H9 (cell line): Measurements from ENCODE around the gene NCKAP5. TPM values are rescaled to one million over a fixed set of nuclear protein-coding genes. Genes with fewer than 3 reads are reported as not detected.

Experiments used
- DNase-seq: peaks from one replicate; pipeline ENCODE4 v3.0.0-alpha.2; 2017
- H2AFZ ChIP-seq: one replicate; pipeline ENCODE4 v1.6.1; 2013; ENCODE audit warnings: mild to moderate bottlenecking, low read length, control low read depth, moderate library complexity
- H2AK5ac ChIP-seq: 2 replicates; pipeline ENCODE4 v1.6.1; 2013; ENCODE audit warnings: low read length, control low read depth, mixed read lengths; ENCODE audit not compliant: insufficient read length
- H2BK120ac ChIP-seq: one replicate; pipeline ENCODE4 v1.6.1; 2013; ENCODE audit warnings: low read depth, mild to moderate bottlenecking, low read length, control low read depth, inconsistent platforms; ENCODE audit not compliant: poor library complexity, severe bottlenecking
- H2BK12ac ChIP-seq: 2 replicates; pipeline ENCODE4 v1.6.1; 2013; ENCODE audit warnings: low read length, control low read depth, mixed read lengths, low read depth; ENCODE audit not compliant: insufficient read length
- H2BK15ac ChIP-seq: 2 replicates; pipeline ENCODE4 v1.6.1; 2013; ENCODE audit warnings: low read depth, low read length, control low read depth
- H2BK20ac ChIP-seq: one replicate; pipeline ENCODE4 v1.6.1; 2013; ENCODE audit warnings: low read depth, mild to moderate bottlenecking, low read length, control low read depth, inconsistent platforms; ENCODE audit not compliant: poor library complexity, severe bottlenecking
- H2BK5ac ChIP-seq: 2 replicates; pipeline ENCODE4 v1.6.1; 2013; ENCODE audit warnings: low read length, control low read depth, mixed read lengths; ENCODE audit not compliant: insufficient read length
- H3K14ac ChIP-seq: 2 replicates; pipeline ENCODE4 v1.6.1; 2013; ENCODE audit warnings: low read length, control low read depth; ENCODE audit not compliant: insufficient read depth
- H3K18ac ChIP-seq: 2 replicates; pipeline ENCODE4 v1.6.1; 2013; ENCODE audit warnings: low read depth, mild to moderate bottlenecking, mixed read lengths, low read length, control low read depth; ENCODE audit not compliant: insufficient read length
- H3K23ac ChIP-seq: 2 replicates; pipeline ENCODE4 v1.6.1; 2013; ENCODE audit warnings: low read length, control low read depth, mixed read lengths, low read depth; ENCODE audit not compliant: insufficient read length
- H3K23me2 ChIP-seq: 2 replicates; pipeline ENCODE4 v1.6.1; 2013; ENCODE audit warnings: low read depth, mild to moderate bottlenecking, mixed read lengths, low read length, control low read depth; ENCODE audit not compliant: insufficient read length, poor library complexity, severe bottlenecking
- H3K27ac ChIP-seq: 2 replicates; pipeline ENCODE4 v1.5.1; 2013; ENCODE audit warnings: low read length, control low read depth, mixed read lengths, low read depth; ENCODE audit not compliant: insufficient read length
- H3K27me3 ChIP-seq: 2 replicates; pipeline ENCODE4 v1.6.1; 2013; ENCODE audit warnings: low read length, control low read depth, inconsistent platforms; ENCODE audit not compliant: insufficient read depth
- H3K4ac ChIP-seq: 2 replicates; pipeline ENCODE4 v1.6.1; 2013; ENCODE audit warnings: low read depth, mild to moderate bottlenecking, control low read depth, inconsistent platforms, low read length, moderate library complexity
- H3K4me1 ChIP-seq: 2 replicates; pipeline ENCODE4 v1.6.1; 2013; ENCODE audit warnings: low read length, control low read depth, inconsistent platforms; ENCODE audit not compliant: insufficient read depth
- H3K4me2 ChIP-seq: 2 replicates; pipeline ENCODE4 v1.6.1; 2013; ENCODE audit warnings: low read length, control low read depth, mixed read lengths; ENCODE audit not compliant: insufficient read length, insufficient read depth
- H3K56ac ChIP-seq: 2 replicates; pipeline ENCODE4 v1.6.1; 2013; ENCODE audit warnings: low read depth, mild to moderate bottlenecking, mixed read lengths, low read length, control low read depth; ENCODE audit not compliant: insufficient read length
- H3K79me1 ChIP-seq: 2 replicates; pipeline ENCODE4 v1.6.1; 2013; ENCODE audit warnings: low read depth, mild to moderate bottlenecking, moderate library complexity, low read length, control low read depth, inconsistent platforms; ENCODE audit not compliant: insufficient read depth, poor library complexity, severe bottlenecking
- H3K79me2 ChIP-seq: 2 replicates; pipeline ENCODE4 v1.6.1; 2013; ENCODE audit warnings: low read length, control low read depth, inconsistent platforms; ENCODE audit not compliant: insufficient read depth
- H3K9ac ChIP-seq: 2 replicates; pipeline ENCODE4 v1.6.1; 2013; ENCODE audit warnings: low read length, control low read depth, mixed read lengths; ENCODE audit not compliant: insufficient read length; ENCODE audit errors: extremely low read depth
- H3K9me3 ChIP-seq: one replicate; pipeline ENCODE4 v1.6.1; 2013; ENCODE audit warnings: low read depth, low read length, inconsistent platforms; ENCODE audit not compliant: control insufficient read depth
- H3T11ph ChIP-seq: one replicate; pipeline ENCODE4 v1.6.1; 2013; ENCODE audit warnings: mild to moderate bottlenecking, low read length, control low read depth, inconsistent platforms
- H4K20me1 ChIP-seq: one replicate; pipeline ENCODE4 v1.6.1; 2013; ENCODE audit not compliant: control insufficient read depth, insufficient read length, insufficient read depth
- H4K5ac ChIP-seq: 2 replicates; pipeline ENCODE4 v1.6.1; 2013; ENCODE audit warnings: low read depth, mild to moderate bottlenecking, mixed read lengths, low read length, control low read depth; ENCODE audit not compliant: insufficient read length
- H4K8ac ChIP-seq: replicated peaks from 2 replicates; pipeline ENCODE4 v1.6.1; 2013; ENCODE audit warnings: low read length, control low read depth, mixed read lengths, low read depth; ENCODE audit not compliant: insufficient read length
- H4K91ac ChIP-seq: 2 replicates; pipeline ENCODE4 v1.6.1; 2013; ENCODE audit warnings: low read depth, mild to moderate bottlenecking, moderate library complexity, mixed read lengths, low read length, control low read depth; ENCODE audit not compliant: insufficient read length
- H3K27ac Mint-ChIP-seq, 3 experiments: 2 replicates in 2 of 3; 3 replicates in 1 of 3; pipeline ENCODE4 v1.8.0; 2020 to 2021; ENCODE audit warnings: mixed read lengths in 3 of 3, mild to moderate bottlenecking in 1 of 3, moderate library complexity in 1 of 3
- H3K27me3 Mint-ChIP-seq: 2 replicates; pipeline ENCODE4 v1.8.0; 2021; ENCODE audit warnings: low read depth, mild to moderate bottlenecking, moderate library complexity, mixed read lengths
- H3K36me3 Mint-ChIP-seq, 3 experiments: 2 replicates in 2 of 3; 3 replicates in 1 of 3; pipeline ENCODE4 v1.8.0; 2020 to 2021; ENCODE audit warnings: low read depth in 3 of 3, mixed read lengths in 3 of 3; ENCODE audit not compliant: insufficient read depth in 1 of 3
- H3K4me1 Mint-ChIP-seq, 2 experiments: 2 replicates each; pipeline ENCODE4 v1.8.0; 2020; ENCODE audit warnings: mixed read lengths in 2 of 2
- H3K4me3 Mint-ChIP-seq, 2 experiments: 2 replicates in 1 of 2; 3 replicates in 1 of 2; pipeline ENCODE4 v1.8.0; 2020 to 2021; ENCODE audit warnings: mild to moderate bottlenecking in 2 of 2, mixed read lengths in 2 of 2, moderate library complexity in 1 of 2
- H3K9me3 Mint-ChIP-seq, 2 experiments: 2 replicates in 1 of 2; 3 replicates in 1 of 2; pipeline ENCODE4 v1.8.0; 2020; ENCODE audit warnings: mild to moderate bottlenecking in 2 of 2, mixed read lengths in 2 of 2, moderate library complexity in 1 of 2
- WGBS: extraction: QIAGEN DNeasy Blood & Tissue Kit; methylation state at CpG from one replicate; pipeline ENCODE4 v1.1.7; 2013; ENCODE audit warnings: missing lambda C conversion rate, low lambda C conversion rate, mixed read lengths; ENCODE audit not compliant: insufficient read length; ENCODE audit errors: extremely low coverage; 5-methylcytosine and 5-hydroxymethylcytosine counted together
- total RNA-seq: library from RNA; stranded (reverse); gene quantifications from 2 replicates; pipeline ENCODE4 v1.2.1, GENCODE V29; 2021
- TF ChIP-seq, protein P1 (sequence below): fragments of 200-600 bp; sonication (generic); conservative IDR thresholded peaks from 3 replicates; pipeline ENCODE4 v1.8.0; 2021; ENCODE audit warnings: antibody characterized with exemption, mild to moderate bottlenecking

Gene NCKAP5
- total RNA-seq, 1 experiment from 2014 or later: 0.26 TPM

DNA sequence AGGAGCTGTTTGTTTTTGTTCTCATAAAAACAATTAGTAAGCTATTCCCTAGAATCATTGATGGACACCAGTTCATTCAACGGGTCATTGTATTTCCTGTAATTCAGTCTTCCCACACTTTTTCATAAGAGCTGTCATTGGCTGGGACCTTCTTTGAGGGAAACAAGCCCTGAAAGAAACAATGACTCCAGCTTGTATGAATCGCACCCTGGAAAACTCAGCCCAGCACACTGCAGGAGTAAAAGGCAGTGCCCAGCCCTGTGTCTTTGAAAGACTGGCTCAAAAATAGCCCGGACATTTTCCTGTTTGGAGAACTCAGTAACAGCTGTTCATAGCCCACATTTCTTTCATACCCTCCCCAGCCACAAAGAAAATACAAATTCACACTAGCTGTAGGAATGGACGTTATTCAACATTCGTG is 81.5 kb downstream of the NCKAP5 start:
- TF ChIP-seq, protein P1, sequence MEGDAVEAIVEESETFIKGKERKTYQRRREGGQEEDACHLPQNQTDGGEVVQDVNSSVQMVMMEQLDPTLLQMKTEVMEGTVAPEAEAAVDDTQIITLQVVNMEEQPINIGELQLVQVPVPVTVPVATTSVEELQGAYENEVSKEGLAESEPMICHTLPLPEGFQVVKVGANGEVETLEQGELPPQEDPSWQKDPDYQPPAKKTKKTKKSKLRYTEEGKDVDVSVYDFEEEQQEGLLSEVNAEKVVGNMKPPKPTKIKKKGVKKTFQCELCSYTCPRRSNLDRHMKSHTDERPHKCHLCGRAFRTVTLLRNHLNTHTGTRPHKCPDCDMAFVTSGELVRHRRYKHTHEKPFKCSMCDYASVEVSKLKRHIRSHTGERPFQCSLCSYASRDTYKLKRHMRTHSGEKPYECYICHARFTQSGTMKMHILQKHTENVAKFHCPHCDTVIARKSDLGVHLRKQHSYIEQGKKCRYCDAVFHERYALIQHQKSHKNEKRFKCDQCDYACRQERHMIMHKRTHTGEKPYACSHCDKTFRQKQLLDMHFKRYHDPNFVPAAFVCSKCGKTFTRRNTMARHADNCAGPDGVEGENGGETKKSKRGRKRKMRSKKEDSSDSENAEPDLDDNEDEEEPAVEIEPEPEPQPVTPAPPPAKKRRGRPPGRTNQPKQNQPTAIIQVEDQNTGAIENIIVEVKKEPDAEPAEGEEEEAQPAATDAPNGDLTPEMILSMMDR: no peak
- H4K5ac ChIP-seq: no peak overlapping the region
- no peaks in the 10 kb centered on the region for H3K9me3 Mint-ChIP-seq
- no peaks in the 10 kb centered on the region for H3K27me3 Mint-ChIP-seq
- H3K18ac ChIP-seq: no peak overlapping the region
- no peaks in the 10 kb centered on the region for H4K20me1 ChIP-seq
- no peaks in the 10 kb centered on the region for H3K36me3 Mint-ChIP-seq
- H2AFZ ChIP-seq: no peak overlapping the region
- no peak overlapping the region for H2BK120ac ChIP-seq
- no peak overlapping the region for H3K4me2 ChIP-seq
- no peak overlapping the region for H4K91ac ChIP-seq
- H3K14ac ChIP-seq: no peak overlapping the region
- no peak overlapping the region for H3K4me3 Mint-ChIP-seq
- no peak overlapping the region for H3T11ph ChIP-seq
- H3K23me2 ChIP-seq: no peaks in the 10 kb centered on the region
- no peak overlapping the region for H2BK15ac ChIP-seq
- no peak overlapping the region for H2BK20ac ChIP-seq
- no peaks in the 10 kb centered on the region for H3K79me1 ChIP-seq
- H2BK12ac ChIP-seq: no peak overlapping the region
- no peak overlapping the region for H3K9ac ChIP-seq
- H3K4ac ChIP-seq: no peak overlapping the region
- no peak overlapping the region for H3K27ac ChIP-seq
- H2AK5ac ChIP-seq: no peak overlapping the region
- no peaks in the 10 kb centered on the region for H3K79me2 ChIP-seq
- no peak overlapping the region for H4K8ac ChIP-seq
- H3K9me3 ChIP-seq: no peaks in the 10 kb centered on the region
- H2BK5ac ChIP-seq: no peak overlapping the region
- no peak overlapping the region for H3K56ac ChIP-seq
- no peak for DNase-seq
- no peaks in the 10 kb centered on the region for H3K4me1 Mint-ChIP-seq
- no CpG with 5 or more reads among the region's 5 CpGs for WGBS
- H3K23ac ChIP-seq: no peak overlapping the region
- H3K4me1 ChIP-seq: no peaks in the 10 kb centered on the region
- no peaks in the 10 kb centered on the region for H3K27me3 ChIP-seq
- H3K27ac Mint-ChIP-seq: no peak overlapping the region
